K562 (cell line): ENCODE data around the gene RUNDC3A.

Source experiments
- EZH2 ChIP-seq: IDR thresholded peaks from 2 replicates; pipeline ENCODE4 v1.6.1; 2012; ENCODE audit warnings: low read depth, mild to moderate bottlenecking, inconsistent platforms, low read length, borderline replicate concordance
- TEAD4 ChIP-seq, 2 experiments: sonication (generic) in 1 of 2; formaldehyde crosslinking in 1 of 2; IDR thresholded peaks; 2 replicates each; pipeline versions ENCODE4 v1.6.1 to v1.8.0; 2012 to 2022; ENCODE audit warnings: borderline replicate concordance in 1 of 2, inconsistent platforms in 1 of 2, low read length in 1 of 2, mild to moderate bottlenecking in 1 of 2, missing genetic modification reagents in 1 of 2
- TF ChIP-seq, protein P1 (sequence below), 3 experiments: IDR thresholded peaks in 2 of 3; conservative IDR thresholded peaks in 1 of 3; 2 replicates each; pipeline ENCODE4 v1.5.1; 2011 to 2012; ENCODE audit warnings: low read length in 3 of 3, mild to moderate bottlenecking in 3 of 3, control low read depth in 2 of 3, improper control_type of control experiment in 1 of 3, inconsistent platforms in 1 of 3, low read depth in 1 of 3, mixed read lengths in 1 of 3, moderate library complexity in 1 of 3; ENCODE audit not compliant: insufficient read depth in 2 of 3

DNA sequence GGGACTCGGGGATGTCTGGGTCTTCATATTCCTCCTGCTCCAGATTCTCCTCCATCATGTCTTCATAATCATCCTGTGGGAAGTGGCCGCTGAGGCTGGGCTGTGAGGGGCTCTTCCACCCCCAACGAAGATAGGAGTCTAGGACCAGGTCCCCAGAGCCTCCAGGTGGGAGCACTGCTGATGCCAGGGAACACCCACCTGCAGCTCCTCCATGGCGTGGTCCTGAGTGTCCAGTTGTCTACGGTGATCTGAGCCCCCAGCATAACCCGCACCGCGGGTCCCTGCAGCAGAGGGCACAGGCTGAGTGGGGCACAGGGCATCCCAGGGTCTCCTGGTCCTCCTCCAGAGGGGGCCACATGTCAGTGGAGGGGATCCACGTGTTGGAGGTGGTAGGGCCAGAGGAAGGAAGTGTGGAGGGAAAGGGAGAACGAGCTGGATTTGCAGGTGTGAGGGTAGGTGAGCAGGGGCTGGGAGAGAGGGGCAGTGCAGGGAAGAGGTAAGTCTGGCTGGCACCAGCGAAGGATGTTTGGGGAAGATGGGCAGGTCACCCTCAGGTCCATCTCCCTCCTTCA is 45.7 kb upstream of the RUNDC3A start:
- TF ChIP-seq TEAD4 (IDR thresholded peaks at IDR 0.05; ENCODE audit: low read length), result no peak
- no peak for TF ChIP-seq TEAD4 (CRISPR knock-in tag; IDR thresholded peaks at IDR 0.05; ENCODE audit: borderline replicate concordance)
- TF ChIP-seq EZH2, result no peak
- TF ChIP-seq, protein P1, sequence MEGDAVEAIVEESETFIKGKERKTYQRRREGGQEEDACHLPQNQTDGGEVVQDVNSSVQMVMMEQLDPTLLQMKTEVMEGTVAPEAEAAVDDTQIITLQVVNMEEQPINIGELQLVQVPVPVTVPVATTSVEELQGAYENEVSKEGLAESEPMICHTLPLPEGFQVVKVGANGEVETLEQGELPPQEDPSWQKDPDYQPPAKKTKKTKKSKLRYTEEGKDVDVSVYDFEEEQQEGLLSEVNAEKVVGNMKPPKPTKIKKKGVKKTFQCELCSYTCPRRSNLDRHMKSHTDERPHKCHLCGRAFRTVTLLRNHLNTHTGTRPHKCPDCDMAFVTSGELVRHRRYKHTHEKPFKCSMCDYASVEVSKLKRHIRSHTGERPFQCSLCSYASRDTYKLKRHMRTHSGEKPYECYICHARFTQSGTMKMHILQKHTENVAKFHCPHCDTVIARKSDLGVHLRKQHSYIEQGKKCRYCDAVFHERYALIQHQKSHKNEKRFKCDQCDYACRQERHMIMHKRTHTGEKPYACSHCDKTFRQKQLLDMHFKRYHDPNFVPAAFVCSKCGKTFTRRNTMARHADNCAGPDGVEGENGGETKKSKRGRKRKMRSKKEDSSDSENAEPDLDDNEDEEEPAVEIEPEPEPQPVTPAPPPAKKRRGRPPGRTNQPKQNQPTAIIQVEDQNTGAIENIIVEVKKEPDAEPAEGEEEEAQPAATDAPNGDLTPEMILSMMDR (IDR thresholded peaks at IDR 0.05 in 2 of 3, conservative IDR thresholded peaks at IDR 0.05 in 1 of 3; ENCODE audit: insufficient read depth in 2 of 3, low read depth in 1 of 3, low read length in 3 of 3), result no peak
